Heart right ventricle (tissue), 16 donors: Measurements from ENCODE around the gene ZNF416. TPM values are rescaled to one million over a fixed set of nuclear protein-coding genes. Genes with fewer than 3 reads are reported as not detected.

ENCODE experiments used
- ATAC-seq, 8 donors: fragments of 200-7000 bp; cut with Tn5 transposase; one replicate each; pipeline ENCODE4 v1.9.1; 2020; ENCODE audit warnings: mild to moderate bottlenecking in 8 of 8, moderate library complexity in 8 of 8, moderate number of reproducible peaks in 1 of 8
- DNase-seq, 2 donors: peaks; one replicate each; pipeline ENCODE4 v3.0.0-alpha.2; 2020
- H3K27ac ChIP-seq, 10 donors: fragments of 200-600 bp; sonication (generic) in 2 of 10; one replicate each; pipeline versions ENCODE4 v1.5.0 to v1.8.0; 2020 to 2022; ENCODE audit warnings: mild to moderate bottlenecking in 3 of 10
- H3K27me3 ChIP-seq, 7 donors: fragments of 200-600 bp; one replicate each; pipeline ENCODE4 v1.8.0; 2021 to 2022; ENCODE audit warnings: mild to moderate bottlenecking in 2 of 7
- H3K36me3 ChIP-seq, 9 donors: fragments of 200-600 bp; sonication (generic) in 1 of 9; one replicate each; pipeline versions ENCODE4 v1.5.0 to v1.8.0; 2020 to 2022; ENCODE audit warnings: mild to moderate bottlenecking in 2 of 9
- H3K4me1 ChIP-seq, 9 donors: fragments of 200-600 bp; sonication (generic) in 1 of 9; one replicate each; pipeline versions ENCODE4 v1.5.0 to v1.8.0; 2020 to 2022; ENCODE audit warnings: mild to moderate bottlenecking in 4 of 9
- H3K4me3 ChIP-seq, 10 donors: fragments of 200-600 bp; sonication (generic) in 2 of 10; one replicate each; pipeline versions ENCODE4 v1.5.0 to v1.8.0; 2020 to 2022; ENCODE audit warnings: mild to moderate bottlenecking in 7 of 10, moderate library complexity in 2 of 10
- H3K9me3 ChIP-seq, 11 donors: fragments of 200-600 bp in 10 of 11; sonication (generic) in 2 of 11; one replicate each; pipeline versions ENCODE4 v1.5.0 to v1.8.0; 2013 to 2022; ENCODE audit warnings: mild to moderate bottlenecking in 2 of 11, control low read depth in 1 of 11, moderate library complexity in 1 of 11
- WGBS, 2 donors: extraction: QIAGEN DNeasy Blood & Tissue Kit; methylation state at CpG; one replicate each; pipeline ENCODE4 v1.1.7; 2013; ENCODE audit warnings: inconsistent platforms in 1 of 2; 5-methylcytosine and 5-hydroxymethylcytosine counted together
- intact Hi-C, 10 donors: fragments of 100-400 bp; cut with DNase I; formaldehyde crosslinking; loops; one replicate each; pipeline versions ENCODE4 v1.11.1 to v1.14.2; 2022
- long read RNA-seq, 3 donors: library from polyadenylated mRNA; unstranded; transcript quantifications; one replicate each; pipeline ENCODE4 v2.0.0, GENCODE V29; 2020 to 2021
- polyA plus RNA-seq, 2 donors: library from polyadenylated mRNA; stranded (reverse); fragments of 200-250 nt; gene quantifications; one replicate each; pipeline ENCODE4 v1.2.3, GENCODE V29; 2013
- total RNA-seq, 10 donors: library from RNA; stranded (reverse); fragmentation: NEBNext Ultra II Directional in 3 of 10; extraction: Animal tissue kit (Norgen Biotek cat#: 25700) in 3 of 10; gene quantifications; one replicate each; pipeline versions ENCODE4 v1.2.1 to v1.2.4, GENCODE V29; 2021 to 2023
- TF ChIP-seq, protein P1 (sequence below), 9 donors: fragments of 200-600 bp; sonication (generic) in 2 of 9; IDR thresholded peaks; one replicate each; pipeline versions ENCODE4 v1.5.0 to v1.8.0; 2021 to 2022; ENCODE audit warnings: antibody characterized with exemption in 9 of 9, mild to moderate bottlenecking in 5 of 9, moderate library complexity in 1 of 9
- donor health status: Arrhythmogenic right ventricular cardiomyopathy.
- donor health status: ischemic (EF 13 %, LVEDD 7.1; RV severe dilation, severe dysfunction).
- donor health status: healthy with polysubstance abuse.
- donor health status: DM: no; HTN: yes; CAD: no.
- donor health status: DM: no; HTN: no; CAD: no.
- donor health status: ischemic (EF 25% LVEDD 6.9; RV normal size, moderate dysfunction).
- donor health status: ischemic (EF 25% LVEDD 5.7; RV mildly dilated, moderate dysfunction).
- donor health status: healthy.
- donor health status: DM: yes; HTN: yes; CAD: no.
- donor health status: Ischemic cardiomyopathy.
- donor health status: ischemic (EF 35%, LVEDD 5.7; RV mildly dilated, moderate dysfunction).
- donor health status: nonischemic (EF 11% LVEDD 7.7; RV severe dilation, severe dysfunction).
- donor health status: DM: yes; HTN: yes; CAD: no.
- donor health status: PGD.
- donor health status: ischemic (EF 29% LVEDD 5.4; RV normal size, mild dysfunction).
- donor health status: nonischemic (EF 23%, LVEDD 6.1; RV moderate dilation, normal function).

The ZNF416 gene
- total RNA-seq (1 to 10 TPM; 2.9 to 6.5 (median 4.6) TPM), polyA plus RNA-seq (1 to 10 TPM; 1.7 to 3.0 TPM)
- long read RNA-seq, donor 1, transcript ZNF416-201 (4 exons, 2,561 nt), result major isoform, 7 of 10 reads
- long read RNA-seq, donor 1, partial matches to known transcripts, result 0 of 10 reads
- long read RNA-seq, donor 1, other reads (novel, unspliced or antisense), result 3 of 10 reads
- long read RNA-seq, donor 2, partial matches to known transcripts, result 0 of 8 reads
- long read RNA-seq, donor 2, other reads (novel, unspliced or antisense), result 5 of 8 reads
- long read RNA-seq, donor 3, transcript ZNF416-201 (4 exons, 2,561 nt), result major isoform, 13 of 17 reads
- long read RNA-seq, donor 3, partial matches to known transcripts, result 0 of 17 reads
- long read RNA-seq, donor 3, other reads (novel, unspliced or antisense), result 4 of 17 reads

DNA sequence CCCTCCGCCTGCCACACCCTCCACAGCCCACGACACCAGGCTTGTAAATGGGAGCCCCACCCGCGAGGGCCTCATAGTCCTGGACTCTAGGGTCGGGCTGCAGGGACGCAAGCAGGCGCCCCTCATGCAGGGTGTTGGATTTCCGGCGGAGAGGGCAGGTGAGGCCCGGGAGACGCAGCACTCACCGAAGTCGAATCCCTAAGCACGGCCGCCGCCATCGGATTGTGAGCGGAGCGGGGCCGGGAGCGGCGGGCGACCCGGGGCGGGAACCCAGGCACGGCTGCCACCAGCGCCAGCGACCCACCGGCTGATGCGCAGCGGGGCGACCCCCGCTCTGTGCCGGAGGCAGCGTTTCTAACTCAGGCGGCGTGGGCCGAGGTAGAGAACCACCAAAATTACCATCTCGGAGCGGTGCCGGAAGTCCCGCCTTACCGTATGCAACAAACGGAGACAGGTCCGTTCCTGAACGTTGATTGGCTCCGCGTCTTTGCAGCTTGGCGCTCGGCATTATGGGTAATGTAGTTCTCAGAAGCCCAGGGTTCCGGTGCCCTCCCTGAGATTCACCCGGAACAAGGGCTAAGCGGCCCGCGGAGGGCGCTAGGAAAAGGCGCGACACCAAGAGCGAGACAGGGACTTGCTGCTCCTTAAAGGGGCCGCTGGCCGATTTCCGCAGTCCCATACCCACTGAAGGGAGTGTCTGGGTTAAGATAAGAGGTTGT lies at the start of gene ZNF416:
TSS of gene ZNF416 (minus strand) at position 425 of the 719 bp plus-strand sequence. CDS start at position 218, 207 bp downstream.
- TF ChIP-seq, protein P1, sequence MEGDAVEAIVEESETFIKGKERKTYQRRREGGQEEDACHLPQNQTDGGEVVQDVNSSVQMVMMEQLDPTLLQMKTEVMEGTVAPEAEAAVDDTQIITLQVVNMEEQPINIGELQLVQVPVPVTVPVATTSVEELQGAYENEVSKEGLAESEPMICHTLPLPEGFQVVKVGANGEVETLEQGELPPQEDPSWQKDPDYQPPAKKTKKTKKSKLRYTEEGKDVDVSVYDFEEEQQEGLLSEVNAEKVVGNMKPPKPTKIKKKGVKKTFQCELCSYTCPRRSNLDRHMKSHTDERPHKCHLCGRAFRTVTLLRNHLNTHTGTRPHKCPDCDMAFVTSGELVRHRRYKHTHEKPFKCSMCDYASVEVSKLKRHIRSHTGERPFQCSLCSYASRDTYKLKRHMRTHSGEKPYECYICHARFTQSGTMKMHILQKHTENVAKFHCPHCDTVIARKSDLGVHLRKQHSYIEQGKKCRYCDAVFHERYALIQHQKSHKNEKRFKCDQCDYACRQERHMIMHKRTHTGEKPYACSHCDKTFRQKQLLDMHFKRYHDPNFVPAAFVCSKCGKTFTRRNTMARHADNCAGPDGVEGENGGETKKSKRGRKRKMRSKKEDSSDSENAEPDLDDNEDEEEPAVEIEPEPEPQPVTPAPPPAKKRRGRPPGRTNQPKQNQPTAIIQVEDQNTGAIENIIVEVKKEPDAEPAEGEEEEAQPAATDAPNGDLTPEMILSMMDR (IDR thresholded peaks at IDR 0.05), result peak in 5 of 9 donors; percentile 17 to 56 (median 49)
- H3K4me3 ChIP-seq, result peak within 1 kb of the TSS; percentile 72 to 98 (median 88)
- no peaks in the 10 kb centered on the region for H3K27me3 ChIP-seq
- intact Hi-C loops, result loop anchor here in 1 of 10 donors (2.0 kb wide), 2 partner anchors 20 to 54 kb away; partner anchors contain the start of genes ZNF211 and ZNF530
- 0 to 1% methylated on average over 62 of the region's 62 CpGs for WGBS, 2 donors
- peak within 1 kb of the TSS in 9 of 10 donors; percentile 61 to 83 (median 75) for H3K27ac ChIP-seq
- peaks cover 12 to 38% (median 21%) of the 10 kb centered on the region in 9 donors for H3K4me1 ChIP-seq
- peaks cover 3 to 40% (median 33%) of the 10 kb centered on the region in 9 donors for H3K36me3 ChIP-seq
- ATAC-seq, result peak; percentile 96 to 99 (median 98)
- peak; percentile 95 to 99 for DNase-seq
- H3K9me3 ChIP-seq, result peaks cover 0 to 82% (median 27%) of the 10 kb centered on the region in 11 donors

GRCh38 chr19:57623091-57623490 lies 44.4 kb upstream of the ZNF416 start:
- Histone ChIP-seq H3K4me1 (no peaks in the 10 kb centered on the region), H3K4me3 (no peak overlapping the region), H3K9me3 (peaks cover 4 to 100% (median 94%) of the 10 kb centered on the region in 11 donors), H3K36me3 (peaks cover 16 to 73% (median 53%) of the 10 kb centered on the region in 9 donors), H3K27ac (no peak overlapping the region), H3K27me3 (no peaks in the 10 kb centered on the region)
- no peak for DNase-seq
- intact Hi-C loops, result no loop called here
- TF ChIP-seq, protein P1 (IDR thresholded peaks at IDR 0.05), result no peak
- ATAC-seq, result no peak

DNA sequence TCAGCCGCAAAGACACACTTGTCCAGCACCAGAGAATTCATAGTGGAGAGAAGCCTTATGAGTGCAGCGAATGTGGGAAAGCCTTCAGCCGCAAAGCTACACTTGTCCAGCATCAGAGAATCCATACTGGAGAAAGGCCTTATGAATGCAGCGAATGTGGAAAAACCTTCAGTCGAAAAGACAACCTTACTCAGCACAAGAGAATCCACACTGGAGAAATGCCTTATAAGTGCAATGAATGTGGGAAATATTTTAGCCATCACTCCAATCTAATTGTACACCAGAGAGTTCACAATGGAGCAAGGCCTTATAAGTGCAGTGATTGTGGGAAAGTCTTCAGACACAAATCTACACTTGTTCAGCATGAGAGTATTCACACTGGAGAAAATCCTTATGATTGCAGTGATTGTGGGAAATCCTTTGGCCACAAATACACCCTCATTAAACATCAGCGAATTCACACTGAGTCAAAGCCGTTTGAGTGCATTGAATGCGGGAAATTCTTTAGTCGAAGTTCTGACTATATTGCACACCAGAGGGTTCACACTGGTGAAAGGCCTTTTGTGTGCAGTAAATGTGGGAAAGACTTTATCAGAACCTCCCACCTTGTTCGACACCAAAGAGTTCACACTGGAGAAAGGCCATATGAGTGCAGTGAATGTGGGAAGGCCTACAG lies 42.1 kb upstream of the ZNF416 start:
- DNase-seq, result no peak
- Histone ChIP-seq H3K27ac (no peak overlapping the region), H3K9me3 (peaks cover 4 to 100% (median 98%) of the 10 kb centered on the region in 11 donors), H3K27me3 (no peaks in the 10 kb centered on the region), H3K4me3 (no peak overlapping the region), H3K36me3 (peaks cover 19 to 96% (median 75%) of the 10 kb centered on the region in 9 donors), H3K4me1 (peaks cover 0 to 15% (median 0%) of the 10 kb centered on the region in 9 donors)
- intact Hi-C loops, result no loop called here
- ATAC-seq, result no peak
- TF ChIP-seq, protein P1 (IDR thresholded peaks at IDR 0.05), result no peak
- WGBS, 2 donors, result 99% methylated on average over 10 of the region's 10 CpGs

GRCh38 chr19:57615346-57615745 lies 36.6 kb upstream of the ZNF416 start:
- Histone ChIP-seq H3K4me1 (peaks cover 0 to 33% (median 14%) of the 10 kb centered on the region in 9 donors), H3K4me3 (peak overlapping the region in 8 of 10 donors; percentile 91 to 100 (median 96)), H3K36me3 (peaks cover 9 to 55% (median 46%) of the 10 kb centered on the region in 9 donors), H3K27ac (no peak overlapping the region), H3K27me3 (no peaks in the 10 kb centered on the region), H3K9me3 (peaks cover 0 to 75% (median 62%) of the 10 kb centered on the region in 11 donors)
- no peak for DNase-seq
- TF ChIP-seq, protein P1 (IDR thresholded peaks at IDR 0.05), result no peak
- ATAC-seq, result no peak
- 98 to 100% methylated on average over 3 of the region's 3 CpGs for WGBS, 2 donors
- intact Hi-C loops, result loop anchor here in 3 of 10 donors (2.0 to 10.0 kb wide), 2 partner anchors 17 to 51 kb away; partner anchors contain the start of gene ZNF211 (in 2 of the 3)
